ENCODE results near the gene EMC1. TPM values are rescaled to one million over a fixed set of nuclear protein-coding genes. Genes with fewer than 3 reads are reported as not detected.

The EMC1 gene
- total RNA-seq, 4 donors from 2014 or later, result 18.7 to 38.0 (median 34.7) TPM

DNA sequence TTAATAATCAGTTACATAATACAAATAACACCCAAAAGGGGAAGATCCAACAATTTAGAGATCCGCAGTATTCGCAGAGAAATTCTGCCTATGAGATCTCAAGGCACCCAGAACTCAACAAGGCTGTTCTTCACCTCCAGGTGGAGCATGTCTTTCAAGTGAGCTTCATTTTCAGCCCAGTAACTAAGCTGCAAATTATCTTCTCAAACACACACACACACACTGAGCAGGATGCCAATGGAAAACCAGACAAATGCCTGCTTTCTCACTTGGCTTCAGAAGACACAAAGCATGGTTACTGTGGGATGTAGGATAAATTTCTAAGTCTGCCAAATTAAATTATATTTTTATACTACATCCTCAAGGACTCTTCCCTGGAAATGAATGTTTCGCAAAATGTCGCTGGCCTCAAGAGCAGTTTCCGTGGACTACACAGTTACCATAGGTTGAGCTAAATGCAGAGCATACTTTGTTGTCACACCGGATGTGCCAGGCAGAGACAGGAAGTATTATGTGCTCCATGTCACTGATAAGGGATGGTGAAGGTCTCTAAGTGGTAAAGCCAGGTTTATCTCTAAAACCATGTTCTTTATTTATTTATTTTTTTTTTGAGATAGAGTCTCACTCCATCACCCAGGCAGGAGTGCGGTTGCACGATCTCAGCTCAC is 71.6 kb downstream of the EMC1 start:
- no peak for DNase-seq
- TF ChIP-seq, protein P1, sequence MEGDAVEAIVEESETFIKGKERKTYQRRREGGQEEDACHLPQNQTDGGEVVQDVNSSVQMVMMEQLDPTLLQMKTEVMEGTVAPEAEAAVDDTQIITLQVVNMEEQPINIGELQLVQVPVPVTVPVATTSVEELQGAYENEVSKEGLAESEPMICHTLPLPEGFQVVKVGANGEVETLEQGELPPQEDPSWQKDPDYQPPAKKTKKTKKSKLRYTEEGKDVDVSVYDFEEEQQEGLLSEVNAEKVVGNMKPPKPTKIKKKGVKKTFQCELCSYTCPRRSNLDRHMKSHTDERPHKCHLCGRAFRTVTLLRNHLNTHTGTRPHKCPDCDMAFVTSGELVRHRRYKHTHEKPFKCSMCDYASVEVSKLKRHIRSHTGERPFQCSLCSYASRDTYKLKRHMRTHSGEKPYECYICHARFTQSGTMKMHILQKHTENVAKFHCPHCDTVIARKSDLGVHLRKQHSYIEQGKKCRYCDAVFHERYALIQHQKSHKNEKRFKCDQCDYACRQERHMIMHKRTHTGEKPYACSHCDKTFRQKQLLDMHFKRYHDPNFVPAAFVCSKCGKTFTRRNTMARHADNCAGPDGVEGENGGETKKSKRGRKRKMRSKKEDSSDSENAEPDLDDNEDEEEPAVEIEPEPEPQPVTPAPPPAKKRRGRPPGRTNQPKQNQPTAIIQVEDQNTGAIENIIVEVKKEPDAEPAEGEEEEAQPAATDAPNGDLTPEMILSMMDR (IDR thresholded peaks at IDR 0.05), result peak in 3 of 6 experiments; percentile 17 to 38 (median 20)
- TF ChIP-seq POLR2A (IDR thresholded peaks at IDR 0.05), result no peak
- WGBS, 2 donors, result 70 to 73% methylated on average over 8 of the region's 8 CpGs

GRCh38 chr1:19178734-19179398 is 72.5 kb downstream of the EMC1 start:
- no peak for TF ChIP-seq POLR2A (IDR thresholded peaks at IDR 0.05)
- TF ChIP-seq, protein P1 (IDR thresholded peaks at IDR 0.05), result no peak
- no peak overlapping the region for H3K4me3 ChIP-seq
- WGBS, 2 donors, result 61 to 62% methylated on average over 5 of the region's 5 CpGs
- no peak overlapping the region for H3K27ac ChIP-seq
- intact Hi-C loops (cut with DNase I), result no loop called here
- no peaks in the 10 kb centered on the region for H3K27me3 ChIP-seq
- H3K36me3 ChIP-seq, result peaks cover 22 to 99% (median 63%) of the 10 kb centered on the region in 3 donors
- DNase-seq, result no peak
- no peaks in the 10 kb centered on the region for H3K9me3 ChIP-seq
- no peaks in the 10 kb centered on the region for H3K4me1 ChIP-seq

More for the DNA sequence above, 71.6 kb downstream of the EMC1 start:
- Histone ChIP-seq H3K27ac (no peak overlapping the region), H3K36me3 (peaks cover 15 to 99% (median 60%) of the 10 kb centered on the region in 3 donors), H3K4me3 (no peak overlapping the region), H3K9me3 (no peaks in the 10 kb centered on the region), H3K4me1 (no peaks in the 10 kb centered on the region), H3K27me3 (no peaks in the 10 kb centered on the region)
- intact Hi-C loops (cut with DNase I), result no loop called here

DNA sequence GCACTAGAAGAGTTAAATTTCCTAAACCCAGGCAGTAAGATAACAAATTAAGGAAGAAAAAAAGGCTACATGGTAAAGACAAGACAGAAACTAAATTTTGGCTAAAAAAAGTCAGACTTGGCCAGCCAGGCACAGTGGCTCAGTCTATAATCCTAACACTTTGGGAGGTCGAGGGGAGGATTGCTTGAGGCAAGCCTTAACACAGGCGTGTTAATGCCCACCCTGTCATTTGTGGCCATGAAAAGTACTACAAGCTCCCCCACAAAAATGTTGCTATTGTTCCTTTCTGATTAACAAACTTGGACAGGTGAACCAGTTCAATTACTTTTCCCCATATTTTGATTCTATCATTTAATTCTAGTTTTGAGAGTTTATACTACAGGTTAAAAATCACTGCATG is 73.5 kb downstream of the EMC1 start:
- TF ChIP-seq, protein P1 (IDR thresholded peaks at IDR 0.05), result no peak
- no peak for TF ChIP-seq POLR2A (IDR thresholded peaks at IDR 0.05)
- WGBS, 2 donors, result 61 to 69% methylated on average over 2 of the region's 2 CpGs
- Histone ChIP-seq H3K27me3 (no peaks in the 10 kb centered on the region), H3K27ac (no peak overlapping the region), H3K9me3 (no peaks in the 10 kb centered on the region), H3K4me3 (no peak overlapping the region), H3K36me3 (peaks cover 25 to 99% (median 62%) of the 10 kb centered on the region in 3 donors), H3K4me1 (no peaks in the 10 kb centered on the region)
- intact Hi-C loops (cut with DNase I), result no loop called here
- no peak for DNase-seq

GRCh38 chr1:19169642-19170041 is 81.7 kb downstream of the EMC1 start:
- Histone ChIP-seq H3K36me3 (peaks cover 28 to 100% (median 80%) of the 10 kb centered on the region in 3 donors), H3K9me3 (no peaks in the 10 kb centered on the region), H3K27ac (no peak overlapping the region), H3K4me1 (no peaks in the 10 kb centered on the region), H3K27me3 (no peaks in the 10 kb centered on the region), H3K4me3 (no peak overlapping the region)
- WGBS, 2 donors, result 73 to 77% methylated on average over 2 of the region's 2 CpGs
- no peak for DNase-seq
- intact Hi-C loops (cut with DNase I), result no loop called here
- TF ChIP-seq, protein P1 (IDR thresholded peaks at IDR 0.05), result no peak

DNA sequence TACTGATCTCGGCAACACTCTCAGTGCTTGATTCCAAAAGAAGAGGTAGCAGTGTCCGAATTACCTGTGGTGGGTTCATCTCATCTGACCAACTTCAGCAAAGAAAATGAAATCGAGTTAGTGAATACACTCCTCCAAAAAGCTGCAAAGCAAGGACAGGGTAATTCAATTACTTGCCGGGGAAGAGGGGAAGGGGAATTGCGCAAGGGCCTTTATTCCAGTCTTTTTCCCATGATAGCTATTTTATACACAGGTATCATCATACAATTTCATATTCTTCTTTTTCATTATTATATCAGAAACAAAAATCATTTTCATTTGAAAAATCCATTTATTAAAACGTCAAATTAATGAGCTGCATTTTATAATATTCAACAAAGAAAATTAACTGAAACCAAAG is 84.2 kb downstream of the EMC1 start:
- intact Hi-C loops (cut with DNase I), result no loop called here

More for the DNA sequence above, 84.2 kb downstream of the EMC1 start:
- Histone ChIP-seq H3K36me3 (peaks cover 30 to 100% (median 66%) of the 10 kb centered on the region in 3 donors), H3K4me1 (peaks cover 0 to 12% (median 0%) of the 10 kb centered on the region in 3 donors), H3K27me3 (no peaks in the 10 kb centered on the region), H3K27ac (no peak overlapping the region), H3K4me3 (no peak overlapping the region), H3K9me3 (no peaks in the 10 kb centered on the region)
- no peak for DNase-seq
- TF ChIP-seq POLR2A (IDR thresholded peaks at IDR 0.05), result no peak
- TF ChIP-seq, protein P1 (IDR thresholded peaks at IDR 0.05), result no peak
- 93% methylated on average over 6 of the region's 6 CpGs for WGBS, 2 donors
